GM12891 (cell line): ENCODE results near the gene KRT2.

Experiments
- POLR2A ChIP-seq: IDR thresholded peaks from 2 replicates; pipeline ENCODE4 v1.6.1; 2011; ENCODE audit warnings: low read depth, low read length, control low read depth
- POLR2AphosphoS5 ChIP-seq: IDR thresholded peaks from 2 replicates; pipeline ENCODE4 v1.6.1; 2011; ENCODE audit warnings: low read depth, low read length, control low read depth
- TAF1 ChIP-seq: IDR thresholded peaks from 2 replicates; pipeline ENCODE4 v1.6.1; 2011; ENCODE audit warnings: low read depth, low read length, control low read depth

- TF ChIP-seq POLR2A (no peak), POLR2AphosphoS5 (no peak), TAF1 (no peak)
Observed at GRCh38 chr12:52637299-52637698, 14.7 kb downstream of the KRT2 start.
